ENCODE measurements around the gene N4BP2L2. TPM values are rescaled to one million over a fixed set of nuclear protein-coding genes. Genes with fewer than 3 reads are reported as not detected.
"Not testable (repeated sequence)": the region's sequence is repeated elsewhere in the genome, so short reads cannot be mapped to it uniquely, and the experiment has no call there.

Gene N4BP2L2
- total RNA-seq (2014; rRNA removed; shearing (Covaris generic)), result 104 TPM in 2 replicates
- 45.5 and 101 TPM in 2 replicates for polyA plus RNA-seq (2015; cell fraction: cytosol; rRNA removed)
- polyA plus RNA-seq (2015; cell fraction: nucleus; rRNA removed), result 389 and 455 TPM in 2 replicates

DNA sequence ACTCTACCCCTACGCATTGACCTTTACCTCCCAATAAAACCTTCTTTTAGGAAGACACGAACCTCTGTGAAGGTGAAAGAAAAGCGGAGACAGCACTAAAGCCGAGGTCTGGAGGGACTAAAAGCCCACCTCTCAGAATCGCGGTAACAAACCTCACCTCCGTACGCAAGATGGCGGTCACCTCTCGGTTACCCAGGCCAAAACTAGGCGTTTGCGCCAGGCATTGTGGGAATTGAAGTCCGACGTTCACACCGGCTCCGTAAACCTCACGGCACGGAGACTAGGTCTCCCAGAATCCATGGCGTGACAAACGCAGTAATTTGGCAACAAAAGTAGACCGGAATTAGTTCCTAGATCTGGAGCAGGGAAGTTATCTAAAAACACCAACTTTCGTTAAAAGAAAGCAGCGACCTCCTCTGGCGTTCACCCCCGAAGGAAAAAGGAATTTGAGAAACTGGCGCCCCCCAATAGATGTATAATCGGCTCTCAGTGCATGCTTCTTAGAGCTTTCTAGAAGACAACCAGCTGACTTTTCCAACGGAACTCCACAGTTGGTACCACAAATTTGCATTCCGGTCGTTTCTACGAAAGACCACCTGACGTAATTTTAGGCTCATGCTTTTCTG, at the start of gene N4BP2L2:
Gene N4BP2L2 (minus strand): TSS at position 175 of the 626 bp plus-strand sequence. CDS start 1,768 bp downstream, outside the sequence.
- peak; percentile 99 for DNase-seq (ENCODE audit: low read depth, low spot score)
- in situ Hi-C loops (cut with HindIII; ENCODE audit: low pct_unique_long_range_greater_than_20kb, low sequenced_read_pairs), result no loop called here

DNA sequence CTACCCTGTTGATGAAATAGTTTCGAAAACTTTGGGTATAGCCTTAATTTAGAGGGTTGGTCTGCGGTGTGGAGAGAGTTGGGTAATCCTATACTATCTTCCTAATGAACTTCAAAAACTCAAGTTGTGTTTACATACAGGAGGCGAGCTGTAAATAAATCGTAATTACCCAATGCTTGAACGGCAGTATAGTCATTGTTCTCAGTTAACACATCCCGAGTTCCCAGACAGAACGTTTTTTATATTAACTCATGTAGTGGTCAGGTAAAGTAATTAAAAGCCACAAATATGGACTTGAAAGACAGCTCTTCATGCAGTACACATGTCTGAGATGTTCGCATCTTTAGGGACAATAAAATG, 49.2 kb upstream of the N4BP2L2 start:
- in situ Hi-C loops (cut with HindIII; ENCODE audit: low pct_unique_long_range_greater_than_20kb, low sequenced_read_pairs), result no loop called here
- DNase-seq (ENCODE audit: low read depth, low spot score), result no peak

DNA sequence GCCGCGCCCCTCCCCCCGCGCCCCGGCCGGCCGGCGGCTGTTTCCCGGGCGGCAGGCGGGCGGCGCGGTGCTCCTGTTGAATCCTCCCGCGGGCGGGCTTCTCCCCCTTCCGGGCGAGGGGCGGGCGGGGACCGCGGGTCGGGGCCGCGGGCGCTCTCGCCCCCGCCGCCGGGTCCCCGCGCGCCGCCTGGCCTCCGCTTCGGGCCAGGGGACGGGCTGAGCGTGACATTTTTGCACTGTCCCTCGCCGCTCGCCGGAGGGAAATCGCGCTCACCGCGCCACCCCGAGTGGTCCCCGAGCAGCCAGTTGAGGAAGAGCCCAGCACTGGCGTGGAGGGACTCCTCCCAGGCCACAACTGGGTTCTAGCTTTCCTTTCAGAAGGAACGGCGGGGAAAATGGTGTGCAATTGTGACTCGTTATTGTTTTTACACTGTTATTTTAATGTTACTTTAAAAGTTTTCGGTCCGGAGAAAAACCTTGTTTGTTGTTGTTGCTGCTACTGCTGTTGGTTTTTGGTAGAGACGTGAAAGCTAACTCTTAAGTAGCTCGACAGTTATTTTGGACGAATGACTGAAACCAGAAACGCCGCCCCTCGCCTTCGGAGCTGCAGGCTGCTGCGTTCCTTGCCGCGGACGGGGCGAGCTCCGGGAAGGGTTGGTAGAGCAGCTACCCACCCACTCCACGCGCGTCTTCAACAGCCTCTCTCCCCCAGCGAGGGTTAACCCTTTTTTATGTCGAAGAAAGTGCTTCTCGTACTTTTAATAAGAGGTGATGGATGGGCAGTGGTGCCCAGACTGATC, 48.6 kb upstream of the N4BP2L2 start:
- DNase-seq (ENCODE audit: low read depth, low spot score), result peak; percentile 51
- in situ Hi-C loops (cut with HindIII; ENCODE audit: low pct_unique_long_range_greater_than_20kb, low sequenced_read_pairs), result no loop called here

DNA sequence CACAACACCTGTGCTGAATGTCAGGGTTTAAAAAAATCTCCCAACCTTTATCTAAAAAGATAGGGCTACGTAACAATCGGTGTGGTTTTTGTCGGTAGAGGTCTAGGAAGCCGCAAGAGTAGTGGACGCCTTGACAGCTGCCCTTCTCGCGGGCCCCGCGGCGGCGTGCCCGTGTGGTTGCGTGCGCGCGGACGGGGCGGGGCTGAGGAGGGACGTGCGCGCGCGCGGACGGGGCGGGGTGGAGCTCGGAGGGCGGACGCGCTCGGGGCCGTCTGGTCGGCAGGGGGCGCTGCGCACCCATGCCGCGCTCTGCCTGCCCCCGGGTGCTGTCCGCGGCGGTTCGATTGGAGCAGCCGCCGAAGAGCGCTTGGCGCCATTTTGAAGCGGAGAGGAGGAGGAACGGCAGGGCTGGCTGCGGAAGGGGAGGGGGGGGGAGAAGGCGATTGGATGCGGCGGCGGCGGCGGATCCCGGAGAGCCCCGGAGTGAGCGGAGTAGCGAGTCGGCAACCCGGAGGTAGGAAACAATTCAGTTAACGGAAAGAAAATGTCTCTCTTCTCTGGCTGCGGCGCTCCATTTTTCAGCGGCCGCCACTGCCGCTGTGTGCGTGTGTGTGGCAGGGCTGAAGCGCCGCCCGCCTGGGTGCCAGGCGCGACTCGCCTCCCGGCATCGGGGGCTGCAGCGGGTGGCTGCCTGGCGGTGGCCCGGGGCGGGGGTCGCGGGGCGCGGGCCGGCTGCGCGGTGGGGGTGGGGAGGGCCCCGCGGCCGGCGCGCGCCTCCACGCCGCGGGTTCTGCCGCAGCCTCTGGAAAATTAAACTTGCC, 47.7 kb upstream of the N4BP2L2 start, which contains the start of gene PDS5B:
Gene PDS5B (plus strand): TSS at position 373 of the 821 bp plus-strand sequence. CDS start 62,321 bp downstream, outside the sequence.
- in situ Hi-C loops (cut with HindIII; ENCODE audit: low pct_unique_long_range_greater_than_20kb, low sequenced_read_pairs), result no loop called here
- DNase-seq (ENCODE audit: low read depth, low spot score), result peak; percentile 94

DNA sequence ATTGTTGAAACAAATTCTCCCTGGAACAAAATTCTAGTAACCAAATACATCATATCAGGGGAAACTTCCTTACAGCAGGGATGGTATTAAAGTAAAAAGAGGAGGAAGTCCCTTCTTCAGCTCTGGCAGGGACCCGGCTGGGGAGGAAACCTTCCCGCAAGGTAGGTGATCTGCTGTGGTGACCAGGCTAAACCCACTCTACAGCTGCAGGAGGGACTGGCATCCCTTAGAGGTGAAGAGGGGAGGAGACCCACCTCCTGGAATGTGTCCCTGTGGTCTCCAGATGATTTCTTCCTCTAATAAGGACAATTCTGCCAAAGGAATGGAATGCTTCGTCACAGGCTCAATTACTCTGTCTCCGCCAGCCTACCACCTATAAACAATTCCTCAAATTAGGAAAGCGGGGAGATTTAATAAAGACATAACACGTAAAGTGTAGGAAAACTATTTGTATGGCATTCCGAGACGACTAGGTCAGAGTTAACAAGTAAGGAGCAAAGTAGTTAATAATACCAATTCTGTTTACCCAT, 47.0 kb upstream of the N4BP2L2 start:
- in situ Hi-C loops (cut with HindIII; ENCODE audit: low pct_unique_long_range_greater_than_20kb, low sequenced_read_pairs), result no loop called here
- DNase-seq (ENCODE audit: low read depth, low spot score), result no peak

DNA sequence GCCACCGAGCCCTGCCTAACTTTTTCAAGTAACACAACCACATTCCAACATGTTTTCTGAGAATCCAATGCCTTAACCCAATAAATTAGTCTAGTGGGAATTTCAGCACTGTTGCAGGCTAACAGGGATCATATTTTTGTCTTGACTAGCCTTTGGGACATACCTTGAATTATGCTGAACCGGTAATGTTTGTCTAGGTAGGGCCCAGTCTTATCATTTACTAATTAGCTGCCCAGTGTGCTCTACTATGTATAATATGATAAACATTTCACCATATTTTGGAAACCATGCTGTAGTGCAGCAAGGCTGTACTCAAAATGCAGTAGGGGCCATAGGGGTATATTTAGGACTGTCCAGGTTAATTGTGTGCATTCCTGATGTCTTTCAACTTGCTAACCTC, 44.4 kb upstream of the N4BP2L2 start:
- in situ Hi-C loops (cut with HindIII; ENCODE audit: low pct_unique_long_range_greater_than_20kb, low sequenced_read_pairs), result no loop called here
- no peak for DNase-seq (ENCODE audit: low read depth, low spot score)

DNA sequence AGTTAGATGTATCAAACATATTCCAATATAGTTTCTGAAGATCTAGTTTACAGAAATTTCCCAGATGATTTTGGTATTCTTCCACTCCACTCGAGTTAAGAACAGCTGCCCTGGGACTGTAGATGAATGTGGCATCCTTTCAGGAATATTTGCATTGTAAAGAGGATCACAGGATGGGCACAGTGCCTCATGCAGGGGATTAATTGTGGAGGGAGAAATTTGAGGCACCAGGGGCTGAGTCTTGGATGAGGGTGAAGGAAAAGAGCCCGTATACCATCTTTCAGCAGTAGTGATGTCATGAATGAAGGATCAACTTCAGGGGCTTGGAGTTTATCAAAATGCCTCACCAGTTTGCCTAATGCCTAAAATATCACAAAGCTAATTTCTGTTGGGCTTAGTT, 43.7 kb upstream of the N4BP2L2 start:
- no peak for DNase-seq (ENCODE audit: low read depth, low spot score)
- in situ Hi-C loops (cut with HindIII; ENCODE audit: low pct_unique_long_range_greater_than_20kb, low sequenced_read_pairs), result no loop called here

DNA sequence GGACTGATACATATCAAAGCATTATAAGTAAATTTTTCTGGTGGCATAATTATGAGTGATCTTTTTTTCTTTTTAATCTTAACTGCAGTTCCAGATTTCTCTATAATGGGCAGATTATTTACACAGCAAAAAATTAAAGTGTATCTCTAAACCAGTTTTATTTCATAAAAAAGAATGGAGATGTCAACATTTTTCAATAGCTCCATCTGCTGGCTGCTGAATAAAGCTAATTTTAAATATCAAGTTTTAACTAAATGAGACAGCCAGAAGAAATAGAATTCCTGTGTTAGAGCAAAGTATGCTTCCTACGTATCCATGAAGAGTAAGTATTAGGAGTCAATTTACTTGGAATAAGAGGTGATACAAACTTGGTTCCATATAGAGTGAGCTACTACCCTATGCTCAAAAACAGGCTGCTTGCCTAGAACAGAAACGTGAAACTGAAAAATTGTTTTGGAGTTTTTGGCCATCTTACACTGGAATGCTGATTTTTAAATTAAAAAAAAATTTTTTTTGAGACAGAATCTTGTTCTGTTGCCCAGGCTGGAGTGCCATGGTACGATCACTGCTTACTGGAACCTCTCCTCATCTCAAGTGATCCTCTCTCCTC, 42.7 kb upstream of the N4BP2L2 start:
- in situ Hi-C loops (cut with HindIII; ENCODE audit: low pct_unique_long_range_greater_than_20kb, low sequenced_read_pairs), result no loop called here
- DNase-seq (ENCODE audit: low read depth, low spot score), result peak; percentile 46

DNA sequence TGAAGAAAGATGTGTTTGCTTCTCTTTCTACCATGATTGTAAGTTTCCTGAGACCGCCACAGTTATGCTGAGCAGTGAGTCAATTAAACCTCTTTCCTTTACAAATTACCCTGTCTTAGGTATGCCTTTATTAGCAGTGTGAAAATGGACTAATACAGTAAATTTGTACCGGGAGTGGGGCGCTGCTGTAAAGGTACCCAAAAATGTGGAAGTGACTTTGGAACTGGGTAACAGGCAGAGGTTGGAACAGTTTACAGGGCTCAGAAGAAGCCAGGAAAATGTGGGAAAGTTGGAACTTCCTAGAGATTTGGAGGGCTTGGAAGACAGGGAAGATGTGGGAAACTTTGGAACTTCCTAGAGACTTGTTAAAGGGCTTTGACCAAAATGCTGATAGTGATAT, 38.4 kb upstream of the N4BP2L2 start:
- DNase-seq (ENCODE audit: low read depth, low spot score), result no peak
- in situ Hi-C loops (cut with HindIII; ENCODE audit: low pct_unique_long_range_greater_than_20kb, low sequenced_read_pairs), result no loop called here

DNA sequence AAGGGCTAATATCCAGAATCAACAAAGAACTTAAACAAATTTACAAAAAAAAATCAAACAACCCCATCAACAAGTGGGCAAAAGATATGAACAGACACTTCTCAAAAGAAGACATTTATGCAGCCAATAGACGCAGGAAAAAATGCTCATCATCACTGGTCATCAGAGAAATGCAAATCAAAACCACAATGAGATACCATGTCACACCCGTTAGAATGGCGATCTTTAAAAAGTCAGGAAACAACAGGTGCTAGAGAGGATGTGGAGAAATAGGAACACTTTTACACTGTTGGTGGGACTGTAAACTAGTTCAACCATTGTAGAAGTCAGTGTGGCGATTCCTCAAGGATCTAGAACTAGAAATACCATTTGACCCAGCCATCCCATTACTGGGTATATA, 37.1 kb upstream of the N4BP2L2 start:
- in situ Hi-C loops (cut with HindIII; ENCODE audit: low pct_unique_long_range_greater_than_20kb, low sequenced_read_pairs); DNase-seq (ENCODE audit: low read depth, low spot score): not testable (repeated sequence)

DNA sequence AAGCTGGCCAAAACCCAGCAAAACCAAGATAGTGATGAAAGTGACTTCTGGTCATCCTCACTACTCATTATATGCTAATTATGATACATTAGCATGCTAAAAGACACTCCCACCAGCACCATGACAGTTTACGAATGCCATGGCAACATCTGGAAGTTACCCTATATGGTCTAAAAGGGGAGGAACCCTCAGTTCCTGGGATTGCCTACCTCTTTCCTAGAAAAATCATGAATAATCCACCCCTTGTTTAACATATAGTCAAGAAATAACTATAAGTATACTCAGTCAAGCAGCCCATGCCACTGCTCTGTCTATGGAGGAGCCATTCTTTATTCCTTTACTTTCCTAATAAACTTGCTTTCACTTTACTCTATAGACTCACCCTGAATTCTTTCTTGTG, 22.2 kb upstream of the N4BP2L2 start:
- DNase-seq (ENCODE audit: low read depth, low spot score); in situ Hi-C loops (cut with HindIII; ENCODE audit: low pct_unique_long_range_greater_than_20kb, low sequenced_read_pairs): not testable (repeated sequence)

DNA sequence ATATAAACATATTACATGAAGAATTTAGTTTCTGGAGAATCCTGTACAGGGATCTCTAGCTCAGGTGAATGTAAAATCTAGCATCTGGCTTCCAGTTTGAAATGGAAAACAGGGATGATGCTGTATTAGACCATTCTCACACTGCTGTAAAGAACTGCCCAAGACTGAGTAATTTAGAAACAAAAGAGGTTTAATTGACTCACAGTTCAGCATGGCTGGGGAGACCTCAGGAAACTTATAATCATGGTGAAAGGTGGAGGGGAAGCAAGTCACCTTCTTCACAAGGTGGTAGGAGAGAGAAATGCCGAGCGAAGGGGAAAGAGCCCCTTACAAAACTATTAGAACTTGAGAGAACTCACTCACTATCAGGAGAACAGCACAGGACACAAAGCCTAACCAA, 17.0 kb upstream of the N4BP2L2 start:
- in situ Hi-C loops (cut with HindIII; ENCODE audit: low pct_unique_long_range_greater_than_20kb, low sequenced_read_pairs), result no loop called here
- no peak for DNase-seq (ENCODE audit: low read depth, low spot score)

DNA sequence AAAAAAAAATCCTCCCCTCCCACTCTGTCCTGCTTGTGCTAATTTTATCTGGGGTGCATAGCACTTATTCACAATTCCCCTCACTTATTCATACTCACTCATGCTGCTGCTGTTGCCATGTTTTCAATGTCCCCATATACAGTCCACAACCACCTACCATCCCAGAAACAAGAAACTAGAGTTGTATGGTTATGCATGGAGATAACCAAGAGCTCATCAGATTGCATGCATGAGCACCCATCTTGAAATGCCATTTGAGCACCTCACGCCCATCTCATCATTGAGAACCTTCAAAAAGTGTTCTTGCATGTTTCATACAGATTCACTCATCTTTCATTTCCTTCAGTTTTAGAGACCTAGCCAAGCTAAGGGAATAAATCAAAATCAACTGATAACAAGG, 15.1 kb upstream of the N4BP2L2 start:
- in situ Hi-C loops (cut with HindIII; ENCODE audit: low pct_unique_long_range_greater_than_20kb, low sequenced_read_pairs), result no loop called here
- no peak for DNase-seq (ENCODE audit: low read depth, low spot score)

DNA sequence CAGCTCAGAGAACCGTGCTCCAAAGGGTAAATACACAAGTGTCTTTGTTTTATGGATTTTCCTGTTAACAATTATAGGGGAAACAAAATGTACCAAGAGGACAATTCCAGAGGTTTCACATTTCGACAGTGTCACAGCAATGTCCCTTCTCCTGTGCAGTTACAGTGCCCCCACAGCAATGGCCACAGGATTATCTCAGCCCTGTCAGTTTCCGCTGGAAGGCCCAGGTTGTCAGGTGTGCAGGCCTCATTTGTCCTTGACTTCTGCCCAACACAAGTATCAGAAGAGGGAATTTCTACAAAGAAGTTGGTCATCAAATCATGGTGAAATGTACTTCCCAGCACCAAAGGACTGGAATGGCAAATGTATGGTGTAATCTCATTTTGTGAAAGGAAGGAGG, 11.2 kb upstream of the N4BP2L2 start:
- in situ Hi-C loops (cut with HindIII; ENCODE audit: low pct_unique_long_range_greater_than_20kb, low sequenced_read_pairs), result no loop called here
- DNase-seq (ENCODE audit: low read depth, low spot score), result no peak

DNA sequence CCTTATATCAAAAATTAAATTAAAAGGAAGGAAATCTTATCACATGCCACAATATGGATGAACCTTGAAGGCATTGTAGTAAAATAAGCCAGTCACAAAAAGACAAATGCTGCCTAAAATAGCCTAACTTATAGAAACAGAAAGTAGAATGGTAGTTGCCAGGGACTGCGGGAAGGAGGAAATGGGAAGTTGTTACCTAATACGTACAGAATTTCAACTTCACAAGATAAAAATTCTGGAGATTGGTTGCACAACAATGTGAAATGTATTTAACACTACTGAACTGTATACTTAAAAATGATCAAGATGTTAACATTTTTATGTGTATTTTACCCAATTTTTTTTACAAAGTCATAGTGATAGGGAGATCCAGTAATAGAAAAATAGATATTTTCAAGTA, 10.2 kb upstream of the N4BP2L2 start:
- DNase-seq (ENCODE audit: low read depth, low spot score), result no peak
- in situ Hi-C loops (cut with HindIII; ENCODE audit: low pct_unique_long_range_greater_than_20kb, low sequenced_read_pairs), result no loop called here

DNA sequence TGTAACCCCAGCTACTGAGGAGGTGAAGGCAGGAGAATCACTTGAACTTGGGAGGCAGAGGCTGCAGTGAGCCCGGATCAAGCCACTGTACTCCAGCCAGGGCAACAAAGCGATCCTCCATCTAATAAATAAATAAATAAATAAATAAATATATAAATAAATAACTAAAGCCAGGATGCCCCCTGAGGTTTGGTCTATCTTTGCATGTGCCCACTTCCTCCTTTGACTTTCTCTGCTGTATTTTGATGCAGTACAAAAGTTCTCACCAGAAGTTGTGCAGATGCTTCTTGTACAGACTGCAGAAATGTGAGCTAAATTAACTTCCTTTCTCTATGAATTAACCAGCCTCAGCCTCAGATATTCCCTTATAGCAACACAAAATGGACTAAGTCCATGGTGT, 6.5 kb upstream of the N4BP2L2 start:
- in situ Hi-C loops (cut with HindIII; ENCODE audit: low pct_unique_long_range_greater_than_20kb, low sequenced_read_pairs), result no loop called here
- no peak for DNase-seq (ENCODE audit: low read depth, low spot score)

DNA sequence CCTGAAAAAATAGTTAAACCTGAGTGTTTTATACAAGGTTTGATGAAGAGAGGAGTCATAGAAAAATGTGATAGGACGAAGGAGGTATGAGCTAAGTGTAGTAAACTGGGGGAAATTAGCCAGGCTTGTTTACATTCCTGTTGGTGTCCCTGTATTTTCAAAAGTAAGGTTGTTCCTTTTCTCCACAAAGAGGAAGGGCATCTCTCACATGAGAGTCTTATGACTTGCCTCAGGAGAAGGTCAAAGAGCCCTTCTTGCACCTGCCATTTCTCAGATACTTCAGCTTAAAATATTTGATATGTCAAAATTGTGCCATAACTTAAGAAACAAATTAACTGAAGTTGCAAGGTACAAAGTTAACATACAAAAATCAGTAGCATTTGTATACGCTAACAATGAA, 3.6 kb upstream of the N4BP2L2 start:
- in situ Hi-C loops (cut with HindIII; ENCODE audit: low pct_unique_long_range_greater_than_20kb, low sequenced_read_pairs), result no loop called here
- DNase-seq (ENCODE audit: low read depth, low spot score), result peak; percentile 32
